NCI-H748 (cell line): ENCODE results near the gene CYB5RL.
"Not testable (repeated sequence)": the region's sequence is repeated elsewhere in the genome, so short reads cannot be mapped to it uniquely, and the experiment has no call there.

Experiments used
- DNase-seq: peaks from one replicate; lab custom pipeline; 2025; ENCODE audit not compliant: unreplicated experiment; lab: John Stamatoyannopoulos, UW

Gene CYB5RL

GRCh38 chr1:54199765-54200518 is at the start of gene CYB5RL, which contains the start of gene MRPL37:
CYB5RL (minus strand) TSS chr1:54200030; CDS start chr1:54195616, 4,414 bp downstream.
MRPL37 (plus strand) TSS chr1:54200167; CDS start chr1:54200244, 77 bp downstream.
- DNase-seq: peak; percentile 98

GRCh38 chr1:54248966-54249365 is 49.1 kb upstream of the CYB5RL start:
- no peak for DNase-seq

- DNase-seq: no peak
These were observed 48.2 kb upstream of the CYB5RL start for GRCh38 chr1:54247863-54248515.

- no peak for DNase-seq
These were observed 46.4 kb upstream of the CYB5RL start for GRCh38 chr1:54246116-54246721.

GRCh38 chr1:54245501-54245900 is 45.7 kb upstream of the CYB5RL start:
- no peak for DNase-seq

GRCh38 chr1:54244655-54245054 is 44.8 kb upstream of the CYB5RL start:
- DNase-seq: no peak

GRCh38 chr1:54243022-54243421 is 43.2 kb upstream of the CYB5RL start:
- DNase-seq: no peak

GRCh38 chr1:54241364-54241763 is 41.5 kb upstream of the CYB5RL start:
- no peak for DNase-seq

- DNase-seq: no peak
These were observed 41.0 kb upstream of the CYB5RL start for GRCh38 chr1:54240741-54241335.

GRCh38 chr1:54239631-54240031 is 39.8 kb upstream of the CYB5RL start:
- no peak for DNase-seq

GRCh38 chr1:54239035-54239383 is 39.2 kb upstream of the CYB5RL start:
- no peak for DNase-seq

- DNase-seq: no peak
These were observed 38.7 kb upstream of the CYB5RL start for GRCh38 chr1:54238353-54239034.

GRCh38 chr1:54237586-54237985 is 37.8 kb upstream of the CYB5RL start:
- no peak for DNase-seq

GRCh38 chr1:54234284-54234683 is 34.5 kb upstream of the CYB5RL start:
- DNase-seq: no peak

- not testable (repeated sequence) for DNase-seq
These were observed 33.4 kb upstream of the CYB5RL start for GRCh38 chr1:54233196-54233595.

- DNase-seq: no peak
These were observed 30.9 kb upstream of the CYB5RL start for GRCh38 chr1:54230507-54231339.

- DNase-seq: no peak
These were observed 29.6 kb upstream of the CYB5RL start for GRCh38 chr1:54229281-54229891.

- DNase-seq: no peak
These were observed 28.8 kb upstream of the CYB5RL start for GRCh38 chr1:54228638-54229079.

GRCh38 chr1:54227891-54228310 is 28.1 kb upstream of the CYB5RL start:
- no peak for DNase-seq
